Islet precursor cell (in vitro differentiated cells): ENCODE results near the gene CD55.

Experiments
- DNase-seq: peaks from one replicate; pipeline ENCODE4 v3.0.0-alpha.2; 2018

CD55 gene, protein sequence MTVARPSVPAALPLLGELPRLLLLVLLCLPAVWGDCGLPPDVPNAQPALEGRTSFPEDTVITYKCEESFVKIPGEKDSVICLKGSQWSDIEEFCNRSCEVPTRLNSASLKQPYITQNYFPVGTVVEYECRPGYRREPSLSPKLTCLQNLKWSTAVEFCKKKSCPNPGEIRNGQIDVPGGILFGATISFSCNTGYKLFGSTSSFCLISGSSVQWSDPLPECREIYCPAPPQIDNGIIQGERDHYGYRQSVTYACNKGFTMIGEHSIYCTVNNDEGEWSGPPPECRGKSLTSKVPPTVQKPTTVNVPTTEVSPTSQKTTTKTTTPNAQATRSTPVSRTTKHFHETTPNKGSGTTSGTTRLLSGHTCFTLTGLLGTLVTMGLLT

DNA sequence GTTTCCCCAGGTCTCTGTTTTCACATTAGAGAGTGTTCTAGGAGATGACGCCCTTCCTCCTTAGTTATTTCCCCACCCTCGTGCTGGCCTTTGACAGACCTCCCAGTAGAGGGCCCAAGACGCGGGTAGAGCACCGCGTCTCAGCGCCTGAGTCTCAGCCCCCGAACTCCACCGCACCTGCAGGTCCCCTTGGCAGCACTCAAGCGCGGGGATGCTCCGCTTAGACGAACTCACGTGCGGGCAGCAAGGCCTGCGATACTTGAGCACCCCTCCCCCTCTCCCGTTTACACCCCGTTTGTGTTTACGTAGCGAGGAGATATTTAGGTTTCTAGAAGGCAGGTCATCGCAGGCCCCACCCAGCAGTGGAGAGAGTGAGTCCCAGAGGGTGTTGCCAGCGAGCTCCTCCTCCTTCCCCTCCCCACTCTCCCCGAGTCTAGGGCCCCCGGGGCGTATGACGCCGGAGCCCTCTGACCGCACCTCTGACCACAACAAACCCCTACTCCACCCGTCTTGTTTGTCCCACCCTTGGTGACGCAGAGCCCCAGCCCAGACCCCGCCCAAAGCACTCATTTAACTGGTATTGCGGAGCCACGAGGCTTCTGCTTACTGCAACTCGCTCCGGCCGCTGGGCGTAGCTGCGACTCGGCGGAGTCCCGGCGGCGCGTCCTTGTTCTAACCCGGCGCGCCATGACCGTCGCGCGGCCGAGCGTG, at the start of gene CD55:
TSS of gene CD55 (plus strand) at position 600 of the 711 bp plus-strand sequence. CDS start at position 688, 88 bp downstream.
- peak; percentile 100 for DNase-seq

DNA sequence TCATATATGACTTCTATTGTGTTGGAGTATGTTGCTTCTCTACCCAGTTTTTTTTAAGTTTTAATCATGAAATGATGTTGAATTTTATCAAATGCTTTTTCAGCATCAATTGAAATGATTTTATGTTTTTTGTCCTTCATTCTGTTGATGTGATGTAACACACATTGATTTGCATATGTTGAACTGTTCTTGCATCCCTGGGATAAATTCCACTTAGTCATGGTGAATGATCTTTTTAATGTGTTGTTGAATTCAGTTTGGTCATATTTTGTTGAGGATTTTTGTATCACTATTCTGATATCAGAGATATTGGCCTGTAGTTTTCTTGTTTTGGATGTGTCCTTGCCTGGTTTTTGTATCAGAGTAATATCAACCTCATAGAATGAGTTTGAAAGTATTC, 46.6 kb upstream of the CD55 start:
- no peak for DNase-seq

DNA sequence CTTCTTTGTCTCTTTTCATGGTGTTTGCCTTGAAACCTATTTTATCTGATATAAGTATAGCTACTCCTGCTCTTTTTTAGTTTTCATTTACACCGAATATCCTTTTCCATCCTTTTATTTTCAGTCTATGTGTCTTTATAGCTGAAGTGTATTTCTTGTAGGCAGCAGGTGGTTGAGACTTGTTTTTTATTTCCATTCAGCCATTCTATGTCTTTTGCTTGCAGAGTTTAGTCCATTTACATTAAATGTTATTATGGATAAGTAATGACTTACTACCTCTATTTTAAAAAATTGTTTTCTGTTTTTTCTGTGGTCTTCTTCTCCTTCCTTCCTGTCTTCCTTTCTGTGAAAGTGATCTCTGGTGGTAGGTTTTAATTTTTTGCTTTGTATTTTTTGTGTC, 45.0 kb upstream of the CD55 start:
- no peak for DNase-seq

DNA sequence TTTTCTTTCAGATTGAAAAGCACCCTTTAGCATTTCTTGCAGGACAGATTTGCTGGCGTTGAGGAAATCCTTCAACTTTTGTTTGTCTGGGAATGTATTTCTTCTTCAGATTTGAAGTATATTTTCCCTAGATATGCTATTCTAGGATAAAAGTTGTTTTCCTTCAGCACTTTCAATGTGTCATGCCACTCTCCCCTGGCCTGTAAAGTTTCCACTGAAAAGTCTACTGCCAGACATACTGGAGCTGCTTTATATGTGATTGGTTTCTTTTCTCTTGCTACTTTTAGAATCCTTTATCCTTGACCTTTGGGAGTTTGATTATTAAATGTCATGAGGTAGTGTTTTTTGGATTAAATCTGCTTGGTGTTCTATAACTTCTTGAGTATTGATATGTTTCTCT, 44.2 kb upstream of the CD55 start:
- DNase-seq: no peak

DNA sequence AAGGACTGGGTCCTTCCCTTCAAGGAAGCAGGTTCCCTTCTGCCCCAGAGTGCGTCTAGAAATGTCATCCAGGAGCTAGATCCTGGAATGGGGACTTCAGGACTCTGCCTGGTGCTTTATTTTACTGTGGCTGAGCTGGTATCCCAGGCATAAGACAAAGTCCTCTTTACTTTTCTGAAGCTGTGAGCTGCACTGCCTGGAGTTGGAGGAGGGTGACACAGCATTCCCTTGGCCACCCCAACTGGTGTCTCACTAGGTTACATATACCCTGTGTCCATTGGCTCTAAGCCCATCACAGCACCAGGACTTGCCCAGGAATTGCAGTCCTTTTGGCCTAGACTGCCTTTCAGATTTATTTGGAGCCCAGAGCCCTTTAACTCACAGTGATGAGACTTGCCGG, 41.8 kb upstream of the CD55 start:
- DNase-seq: no peak

DNA sequence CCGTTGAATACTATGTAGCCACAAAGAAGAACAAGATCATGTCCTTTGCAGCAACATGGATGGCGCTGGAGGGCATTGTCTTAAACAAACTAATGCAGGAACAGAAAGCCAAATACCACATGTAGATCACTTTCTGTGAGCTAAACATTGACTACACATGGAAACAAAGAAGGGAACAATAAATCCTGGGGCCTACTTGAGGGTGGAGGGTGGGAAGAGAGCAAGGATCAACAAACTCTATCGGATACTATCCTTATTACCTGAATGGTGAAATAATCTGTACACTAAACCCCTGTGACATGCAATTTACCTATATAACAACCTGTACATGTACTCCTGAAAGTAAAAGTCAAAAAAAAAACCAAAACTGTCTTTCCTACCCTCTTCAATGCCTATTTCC, 40.8 kb upstream of the CD55 start:
- no peak for DNase-seq

DNA sequence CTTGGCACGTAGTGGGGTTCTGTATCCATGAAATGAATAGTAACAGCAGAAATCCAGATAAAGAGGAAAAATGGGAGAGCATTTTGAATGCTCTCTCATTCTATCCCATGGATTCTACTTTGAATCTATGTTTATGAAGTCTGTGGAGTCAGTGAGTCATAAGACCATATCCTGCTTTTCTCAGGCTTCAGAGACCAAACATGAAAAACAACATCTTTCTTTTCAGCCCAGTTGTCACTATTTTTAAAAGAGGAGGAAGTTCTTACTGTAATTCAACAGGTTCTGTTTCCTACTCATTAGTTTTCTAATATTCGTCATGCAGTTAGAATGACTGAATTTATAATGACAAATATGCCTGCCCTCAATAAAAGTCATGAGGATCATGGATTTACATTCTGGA, 39.4 kb upstream of the CD55 start:
- no peak for DNase-seq

DNA sequence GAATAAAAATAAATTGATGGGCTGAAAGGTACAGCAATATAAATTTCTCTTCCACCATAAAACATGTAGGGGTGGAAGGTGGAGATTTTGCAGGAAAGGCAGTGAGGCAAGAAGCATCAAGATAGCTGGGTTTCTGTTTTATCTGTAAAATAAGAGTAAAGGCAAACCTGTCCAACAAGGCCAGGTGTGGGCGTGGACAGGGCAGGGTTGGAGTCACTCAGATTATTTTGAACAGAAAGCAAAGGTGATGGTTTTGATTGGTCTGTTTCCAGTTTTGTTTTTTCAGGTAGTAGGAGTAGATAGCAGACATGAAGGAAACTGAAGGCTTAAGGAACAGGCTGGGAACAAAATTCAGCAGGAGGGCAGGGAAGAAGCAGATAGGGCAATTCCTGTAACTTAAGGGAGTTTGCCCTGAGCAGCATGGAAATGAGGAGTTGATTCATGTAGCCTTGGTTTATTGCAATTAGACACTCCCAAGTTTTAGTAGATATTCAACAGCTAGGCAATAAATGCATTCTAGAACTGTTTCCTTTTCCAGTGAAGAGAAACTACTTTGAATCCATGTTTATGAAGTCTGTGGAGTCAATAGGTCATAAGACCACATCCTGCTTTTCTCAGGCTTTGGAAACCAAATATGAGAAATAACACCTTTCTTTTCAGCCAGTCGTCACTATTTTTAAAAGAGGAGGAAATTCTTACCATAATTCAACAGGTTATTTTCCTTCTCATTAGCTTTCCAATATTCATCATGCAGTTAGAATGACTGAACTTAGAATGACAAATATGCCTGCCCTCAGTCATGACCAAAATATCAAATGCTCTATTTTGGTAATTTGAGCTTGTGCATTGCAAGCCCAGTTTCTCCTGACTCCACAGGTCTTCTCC, 38.7 kb upstream of the CD55 start:
- no peak for DNase-seq

DNA sequence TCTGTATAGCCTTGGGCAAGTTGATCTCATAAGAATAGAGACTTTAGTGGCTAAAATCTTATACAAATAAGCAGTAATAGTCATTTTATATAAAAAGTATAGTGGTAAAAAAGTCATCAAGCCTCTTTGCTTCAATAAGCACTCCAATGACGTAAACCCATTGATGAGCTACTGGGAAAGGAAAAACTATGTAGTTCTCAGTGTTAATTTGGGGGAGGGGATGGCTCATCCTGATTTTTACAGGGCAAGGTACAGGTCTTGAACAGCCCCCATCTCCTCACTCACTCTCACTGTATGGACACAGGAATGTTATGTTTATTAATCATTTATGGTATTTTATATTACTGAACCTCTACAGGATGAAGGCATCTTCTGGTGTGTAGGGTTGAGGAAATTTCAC, 38.1 kb upstream of the CD55 start:
- DNase-seq: no peak

DNA sequence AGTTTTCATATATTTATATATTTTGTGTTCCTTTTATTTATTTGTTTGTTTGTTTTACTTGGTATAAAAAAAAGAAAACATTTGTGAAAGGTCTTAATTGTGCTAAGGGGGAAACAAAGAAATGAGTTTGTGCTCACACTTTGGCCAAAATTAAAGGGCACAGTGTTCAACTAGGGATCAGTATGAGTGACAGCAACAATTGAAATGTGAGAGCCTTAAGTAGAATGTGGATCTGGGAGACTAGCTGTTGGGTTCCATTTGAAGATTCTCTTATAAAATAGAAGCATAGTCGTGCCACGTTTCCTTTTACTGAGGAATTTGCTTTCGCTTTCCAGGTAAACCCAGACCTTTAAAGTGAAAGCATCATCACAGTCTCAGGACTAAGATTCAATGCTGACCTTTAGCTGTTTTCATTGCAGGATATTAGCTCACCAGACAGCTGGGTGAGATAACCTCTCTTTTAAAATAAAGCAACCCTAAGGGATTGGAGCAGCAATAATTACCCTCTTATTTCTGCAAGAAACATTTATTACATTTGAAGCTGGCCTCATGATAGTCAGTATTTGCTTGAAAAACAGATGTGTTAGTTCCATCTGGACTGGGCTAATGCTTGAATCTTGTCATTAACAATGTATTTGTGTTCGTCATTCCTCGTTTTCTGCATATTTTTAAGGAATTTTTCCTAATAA, 37.1 kb upstream of the CD55 start:
- no peak for DNase-seq

DNA sequence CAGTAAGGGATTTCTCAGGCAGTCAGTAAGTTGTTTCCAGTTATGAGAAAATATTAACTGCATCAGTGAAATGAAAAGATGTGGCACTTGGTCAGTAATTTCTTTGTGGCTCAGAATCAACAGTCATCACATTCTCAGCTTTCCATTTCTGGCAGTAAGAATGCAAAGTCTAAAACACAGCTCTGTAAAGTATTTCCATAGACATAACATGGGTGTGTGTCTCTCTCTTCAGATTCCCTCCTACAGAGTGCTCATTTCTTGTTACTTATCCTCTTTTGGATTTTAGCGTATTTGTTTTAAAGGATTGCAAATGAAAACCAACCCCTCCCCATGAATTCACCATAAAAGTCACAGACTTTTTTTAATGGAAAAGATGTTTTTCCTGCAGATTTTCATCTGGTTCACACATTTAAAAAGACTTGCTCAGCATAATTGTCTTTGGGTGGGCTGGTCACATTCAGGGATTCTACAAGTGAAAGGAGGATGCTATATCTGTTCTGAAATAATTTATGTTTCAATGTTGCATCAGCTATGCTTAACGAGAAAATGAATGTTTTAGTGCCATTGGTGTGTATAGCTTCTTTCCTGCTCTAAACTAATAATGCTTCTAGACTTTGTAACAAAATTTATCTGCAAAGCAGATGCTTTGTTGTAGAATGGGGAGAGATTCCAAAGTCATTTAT, 34.6 kb upstream of the CD55 start:
- DNase-seq: no peak

DNA sequence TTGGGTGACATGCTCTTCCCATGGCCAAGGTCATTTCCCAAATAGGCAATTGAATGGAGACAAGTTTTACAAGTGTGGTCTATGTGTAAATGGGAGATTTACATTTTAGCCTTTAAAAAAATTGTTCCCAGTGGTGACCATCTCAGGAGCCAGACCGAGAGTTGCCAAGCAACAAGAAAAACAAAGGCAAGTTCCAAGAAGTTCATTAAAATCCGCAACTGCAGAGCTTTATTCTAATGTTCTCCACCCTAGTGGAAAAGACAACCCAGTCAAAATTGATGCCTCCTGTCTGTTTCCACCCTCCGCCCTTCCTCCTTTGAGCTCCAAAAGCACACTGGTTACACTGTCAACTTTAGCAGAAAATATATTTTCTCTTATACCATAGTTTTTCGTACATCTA, 33.2 kb upstream of the CD55 start:
- no peak for DNase-seq

DNA sequence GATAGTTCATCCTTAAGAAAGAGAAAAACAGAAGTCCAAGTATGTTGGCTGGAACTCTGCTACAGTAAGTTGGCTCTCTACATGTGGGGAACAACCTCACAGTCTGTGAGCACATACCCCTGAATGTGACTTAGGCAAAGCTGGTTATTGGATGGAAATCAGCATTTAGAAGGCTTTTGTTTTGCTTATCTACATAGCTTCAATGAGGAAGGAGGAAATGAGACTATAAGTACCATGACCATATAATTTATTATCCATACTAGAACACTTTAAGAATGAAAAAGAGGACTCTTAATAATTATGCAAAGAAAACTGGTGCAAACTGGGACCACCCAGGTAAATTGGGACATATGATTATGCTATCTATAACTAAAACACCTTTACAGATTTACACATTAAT, 31.7 kb upstream of the CD55 start:
- DNase-seq: no peak

DNA sequence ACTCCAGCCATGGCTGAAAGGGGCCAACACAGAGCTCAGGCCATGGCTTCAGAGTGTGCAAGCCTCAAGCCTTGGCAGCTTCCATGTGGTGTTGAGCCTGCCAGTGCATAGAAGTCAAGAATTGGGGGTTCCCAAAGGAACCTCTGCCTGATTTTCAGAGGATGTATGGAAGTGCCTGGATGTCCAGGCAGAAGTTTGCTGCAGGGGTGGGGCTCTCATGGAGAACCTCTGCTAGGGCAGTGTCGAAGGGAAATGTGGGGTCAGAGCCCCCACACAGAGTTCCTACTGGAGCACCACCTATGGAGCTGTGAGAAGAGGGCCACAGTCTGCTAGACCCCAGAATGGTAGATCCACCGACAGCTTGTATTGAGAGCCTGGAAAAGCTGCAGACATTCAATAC, 29.8 kb upstream of the CD55 start:
- DNase-seq: no peak

DNA sequence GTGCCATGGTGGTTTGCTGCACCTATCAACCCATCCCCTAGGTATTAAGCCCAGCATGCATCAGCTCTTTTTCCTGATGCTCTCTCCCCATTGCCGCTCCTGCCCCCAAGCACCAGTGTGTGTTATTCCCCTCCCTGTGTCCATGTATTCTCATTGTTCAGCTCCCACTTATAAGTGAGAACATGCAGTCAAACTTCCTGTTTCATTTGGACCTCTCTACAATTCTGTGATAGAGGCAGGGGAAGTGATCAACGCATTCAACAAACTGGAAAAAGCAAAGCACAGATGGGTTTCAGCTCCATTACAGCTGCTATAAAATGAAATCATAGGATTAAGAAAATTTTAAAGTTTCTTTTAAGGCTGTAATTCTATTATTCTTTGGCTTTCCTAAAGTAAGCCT, 23.3 kb upstream of the CD55 start:
- no peak for DNase-seq

DNA sequence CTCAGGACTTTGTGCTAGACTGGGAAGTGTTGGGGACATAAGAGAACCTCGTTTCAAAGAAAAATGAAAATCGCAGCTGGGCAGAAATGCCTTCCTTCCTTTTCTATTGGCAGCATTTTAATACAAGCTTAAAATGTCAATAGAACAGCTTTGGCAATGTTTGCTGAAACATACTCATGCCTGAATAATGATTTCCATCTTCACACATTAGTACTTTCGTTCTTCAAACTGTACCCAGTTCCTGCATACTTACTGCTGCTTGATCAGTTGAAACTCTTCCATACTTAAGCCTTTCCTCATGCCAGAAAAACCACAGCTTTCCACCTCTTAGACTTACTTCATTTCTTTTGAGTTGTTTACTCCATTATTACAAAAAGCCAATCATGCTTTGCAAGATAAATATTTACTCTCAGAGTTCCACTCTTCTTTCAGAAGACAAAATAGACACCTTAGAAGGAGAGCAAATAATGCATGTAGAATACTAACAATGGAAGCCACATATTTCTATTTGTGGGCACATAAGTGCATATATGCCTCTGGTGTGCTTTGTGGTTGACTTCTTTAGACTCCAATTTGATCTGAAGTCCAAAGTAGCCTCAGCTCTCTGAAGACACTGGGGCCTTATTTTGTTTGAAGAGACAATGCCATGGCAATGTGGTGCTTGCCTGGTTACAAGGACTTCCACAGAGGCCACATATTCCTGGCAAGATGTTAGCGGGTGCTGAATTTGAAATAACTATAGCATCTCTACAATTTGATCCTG, 22.7 kb upstream of the CD55 start:
- DNase-seq: no peak

DNA sequence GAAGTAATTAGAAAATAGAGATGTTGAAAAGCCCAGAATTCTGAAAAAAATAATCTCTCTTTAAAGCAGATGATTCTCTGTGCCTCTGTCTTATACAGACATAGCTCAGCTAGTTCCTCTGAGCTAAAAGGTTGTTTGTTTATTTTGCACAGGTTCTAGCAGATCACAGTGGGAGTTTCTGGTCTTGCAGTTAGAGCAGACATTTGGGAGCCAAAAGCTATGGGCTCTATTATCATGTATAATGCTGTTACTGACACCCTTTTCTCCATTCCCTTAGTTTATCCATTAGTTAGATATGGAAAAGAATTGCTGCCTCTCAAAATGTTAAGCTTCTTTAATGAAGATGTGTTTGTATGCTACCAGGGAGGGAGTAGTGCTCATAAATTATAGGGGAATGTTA, 20.5 kb upstream of the CD55 start:
- DNase-seq: no peak

DNA sequence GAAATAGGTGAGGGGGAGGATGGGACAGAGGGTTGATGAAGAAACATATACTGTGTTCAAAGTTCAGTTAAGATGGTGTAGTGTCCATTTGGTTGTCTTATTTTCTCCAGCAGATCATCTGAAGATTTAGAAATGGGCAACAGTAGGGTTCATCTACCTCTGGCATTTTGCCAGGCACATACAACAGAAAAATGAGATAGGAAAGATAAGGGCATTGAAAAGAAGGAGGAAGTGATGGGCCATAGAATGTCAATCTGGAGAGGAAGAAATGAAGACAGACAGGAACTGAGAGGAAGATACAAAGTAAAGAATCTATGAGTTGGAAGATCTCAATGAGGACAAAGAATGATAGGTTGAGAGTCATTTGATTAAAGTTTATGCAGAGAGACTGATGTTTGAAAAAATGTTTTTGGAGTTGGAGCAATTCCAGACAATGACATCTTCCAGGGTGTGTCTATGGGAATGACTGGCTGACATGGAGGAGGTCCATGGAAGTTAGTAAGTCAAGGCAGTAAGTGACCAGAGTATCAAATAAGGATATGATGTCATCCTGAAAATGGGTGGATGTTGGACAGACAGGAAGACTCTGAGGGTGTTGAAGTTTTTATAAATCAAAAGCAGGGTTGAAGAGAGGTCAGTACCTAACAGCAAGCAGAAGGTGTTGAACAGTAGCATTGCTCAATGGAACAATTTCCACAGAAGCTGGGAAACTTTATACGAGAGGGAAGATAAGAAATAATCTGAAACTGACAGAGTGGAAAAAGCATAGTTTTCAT, 18.7 kb upstream of the CD55 start:
- no peak for DNase-seq

DNA sequence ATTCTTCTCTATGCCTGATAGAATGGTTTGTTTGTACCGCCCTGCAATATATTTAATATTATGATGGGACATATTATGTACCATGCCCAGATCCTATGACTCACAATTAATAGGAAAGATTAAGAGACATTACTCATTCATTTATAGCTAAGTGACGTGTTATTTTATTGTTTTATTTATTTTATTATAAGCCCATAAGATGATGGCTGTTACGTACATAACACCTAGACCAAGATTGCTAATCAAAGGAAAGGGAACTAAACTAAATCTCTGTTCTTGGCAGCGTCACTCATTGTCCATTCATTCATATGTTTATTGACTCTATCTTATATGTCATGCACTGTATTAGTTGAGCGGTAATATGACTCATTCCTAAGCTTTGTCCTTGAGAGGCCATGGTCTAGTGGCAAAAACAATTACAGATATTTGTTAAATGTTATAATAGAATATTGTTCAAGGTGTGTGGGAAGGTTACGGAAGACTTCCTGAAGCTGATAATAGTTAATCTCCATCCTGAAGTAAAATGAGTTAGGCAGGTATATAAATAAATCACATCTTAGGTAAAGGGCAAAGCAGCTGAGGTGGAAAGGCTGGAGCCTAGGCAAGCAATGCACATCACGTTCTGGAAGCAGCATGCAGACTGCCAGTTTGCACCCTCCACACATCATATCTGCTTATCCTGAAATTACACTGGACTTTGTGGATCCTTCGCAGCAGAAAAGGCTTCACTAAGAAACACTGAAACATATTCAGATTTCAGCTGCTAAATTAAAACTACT, 16.6 kb upstream of the CD55 start:
- DNase-seq: no peak

DNA sequence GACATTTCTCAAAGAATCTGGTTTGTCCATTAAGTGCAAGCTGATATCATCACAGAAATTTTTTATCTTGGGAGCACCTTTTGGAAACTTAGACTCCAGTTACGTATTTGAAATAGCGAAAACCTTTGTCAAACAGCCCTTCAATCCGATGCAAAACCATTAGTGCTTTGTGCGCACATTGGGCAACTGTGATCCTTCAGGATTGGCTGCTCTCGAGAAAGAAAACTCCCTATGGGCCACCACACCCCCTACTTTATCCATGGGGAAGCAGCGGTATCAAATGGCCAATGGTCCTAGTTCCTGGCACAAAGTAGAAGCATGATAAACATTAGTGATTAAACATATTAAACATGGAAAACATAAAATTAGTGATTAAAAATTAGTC, 16.0 kb upstream of the CD55 start:
- DNase-seq: no peak
